Loucy (cell line): ENCODE results near the gene NUB1.

ENCODE experiments used
- EZH2phosphoT487 ChIP-seq: fragments of 200-600 bp; IDR thresholded peaks from 2 replicates; pipeline ENCODE4 v1.6.1; 2018; ENCODE audit warnings: antibody characterized with exemption, mild to moderate bottlenecking, moderate library complexity, borderline replicate concordance
- TF ChIP-seq, protein P1 (sequence below): fragments of 200-600 bp; sonication (generic); conservative IDR thresholded peaks from 2 replicates; pipeline ENCODE4 v1.5.1; 2014; ENCODE audit warnings: mild to moderate bottlenecking, antibody characterized with exemption, low read length

DNA sequence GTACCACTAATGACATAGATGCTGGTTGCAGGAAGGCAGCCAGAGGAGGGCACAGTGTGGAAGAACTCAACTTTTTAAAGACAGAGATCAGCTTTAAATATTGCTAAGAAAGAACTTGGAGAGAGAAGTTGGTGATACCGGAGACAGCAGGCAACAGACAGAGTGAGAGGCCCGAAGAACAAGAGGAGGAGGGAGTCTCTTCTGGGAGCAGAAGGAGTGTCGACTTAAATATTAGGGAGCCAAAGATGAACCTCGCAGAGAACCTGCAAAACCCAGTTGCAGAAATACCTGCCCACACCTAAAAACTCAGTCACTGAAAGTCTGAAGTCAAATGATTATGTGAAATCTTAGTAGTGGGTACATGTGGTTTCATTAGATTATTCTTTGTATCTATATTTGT is 71.6 kb downstream of the NUB1 start:
- TF ChIP-seq, protein P1, sequence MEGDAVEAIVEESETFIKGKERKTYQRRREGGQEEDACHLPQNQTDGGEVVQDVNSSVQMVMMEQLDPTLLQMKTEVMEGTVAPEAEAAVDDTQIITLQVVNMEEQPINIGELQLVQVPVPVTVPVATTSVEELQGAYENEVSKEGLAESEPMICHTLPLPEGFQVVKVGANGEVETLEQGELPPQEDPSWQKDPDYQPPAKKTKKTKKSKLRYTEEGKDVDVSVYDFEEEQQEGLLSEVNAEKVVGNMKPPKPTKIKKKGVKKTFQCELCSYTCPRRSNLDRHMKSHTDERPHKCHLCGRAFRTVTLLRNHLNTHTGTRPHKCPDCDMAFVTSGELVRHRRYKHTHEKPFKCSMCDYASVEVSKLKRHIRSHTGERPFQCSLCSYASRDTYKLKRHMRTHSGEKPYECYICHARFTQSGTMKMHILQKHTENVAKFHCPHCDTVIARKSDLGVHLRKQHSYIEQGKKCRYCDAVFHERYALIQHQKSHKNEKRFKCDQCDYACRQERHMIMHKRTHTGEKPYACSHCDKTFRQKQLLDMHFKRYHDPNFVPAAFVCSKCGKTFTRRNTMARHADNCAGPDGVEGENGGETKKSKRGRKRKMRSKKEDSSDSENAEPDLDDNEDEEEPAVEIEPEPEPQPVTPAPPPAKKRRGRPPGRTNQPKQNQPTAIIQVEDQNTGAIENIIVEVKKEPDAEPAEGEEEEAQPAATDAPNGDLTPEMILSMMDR: no peak
- no peak for TF ChIP-seq EZH2phosphoT487
